ENCODE measurements around the gene ANKRD13C.

DNA sequence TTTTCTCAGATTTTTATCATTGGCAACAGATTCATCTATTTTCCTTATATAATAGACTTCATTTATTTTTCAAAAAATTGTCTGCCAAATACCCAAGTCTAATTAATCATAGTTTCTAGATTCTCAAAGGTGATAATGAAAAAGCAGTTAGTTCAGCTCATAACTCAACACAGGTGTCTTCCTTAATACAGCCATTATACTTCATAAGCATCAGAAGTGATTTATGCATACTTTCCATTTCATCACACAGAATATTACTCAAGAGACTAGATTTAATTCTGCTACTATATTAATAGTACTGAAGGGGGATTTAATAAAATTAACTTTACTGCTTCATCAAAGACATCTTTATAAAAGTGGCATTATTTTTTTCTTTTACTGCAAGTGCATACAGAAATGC is 114.6 kb downstream of the ANKRD13C start:
- TF ChIP-seq, protein P1, sequence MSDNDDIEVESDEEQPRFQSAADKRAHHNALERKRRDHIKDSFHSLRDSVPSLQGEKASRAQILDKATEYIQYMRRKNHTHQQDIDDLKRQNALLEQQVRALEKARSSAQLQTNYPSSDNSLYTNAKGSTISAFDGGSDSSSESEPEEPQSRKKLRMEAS (IDR thresholded peaks at IDR 0.05), result no peak
- TF ChIP-seq GABPA (IDR thresholded peaks at IDR 0.05 in 1 of 2, conservative IDR thresholded peaks at IDR 0.05 in 1 of 2), result no peak
- no peak for TF ChIP-seq YY1 (IDR thresholded peaks at IDR 0.05)
- TF ChIP-seq, protein P2, sequence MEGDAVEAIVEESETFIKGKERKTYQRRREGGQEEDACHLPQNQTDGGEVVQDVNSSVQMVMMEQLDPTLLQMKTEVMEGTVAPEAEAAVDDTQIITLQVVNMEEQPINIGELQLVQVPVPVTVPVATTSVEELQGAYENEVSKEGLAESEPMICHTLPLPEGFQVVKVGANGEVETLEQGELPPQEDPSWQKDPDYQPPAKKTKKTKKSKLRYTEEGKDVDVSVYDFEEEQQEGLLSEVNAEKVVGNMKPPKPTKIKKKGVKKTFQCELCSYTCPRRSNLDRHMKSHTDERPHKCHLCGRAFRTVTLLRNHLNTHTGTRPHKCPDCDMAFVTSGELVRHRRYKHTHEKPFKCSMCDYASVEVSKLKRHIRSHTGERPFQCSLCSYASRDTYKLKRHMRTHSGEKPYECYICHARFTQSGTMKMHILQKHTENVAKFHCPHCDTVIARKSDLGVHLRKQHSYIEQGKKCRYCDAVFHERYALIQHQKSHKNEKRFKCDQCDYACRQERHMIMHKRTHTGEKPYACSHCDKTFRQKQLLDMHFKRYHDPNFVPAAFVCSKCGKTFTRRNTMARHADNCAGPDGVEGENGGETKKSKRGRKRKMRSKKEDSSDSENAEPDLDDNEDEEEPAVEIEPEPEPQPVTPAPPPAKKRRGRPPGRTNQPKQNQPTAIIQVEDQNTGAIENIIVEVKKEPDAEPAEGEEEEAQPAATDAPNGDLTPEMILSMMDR (IDR thresholded peaks at IDR 0.05; ENCODE audit: low read depth, low read length, missing input control), result no peak
- no peak for TF ChIP-seq RAD21 (IDR thresholded peaks at IDR 0.05)
- TF ChIP-seq, protein P3, sequence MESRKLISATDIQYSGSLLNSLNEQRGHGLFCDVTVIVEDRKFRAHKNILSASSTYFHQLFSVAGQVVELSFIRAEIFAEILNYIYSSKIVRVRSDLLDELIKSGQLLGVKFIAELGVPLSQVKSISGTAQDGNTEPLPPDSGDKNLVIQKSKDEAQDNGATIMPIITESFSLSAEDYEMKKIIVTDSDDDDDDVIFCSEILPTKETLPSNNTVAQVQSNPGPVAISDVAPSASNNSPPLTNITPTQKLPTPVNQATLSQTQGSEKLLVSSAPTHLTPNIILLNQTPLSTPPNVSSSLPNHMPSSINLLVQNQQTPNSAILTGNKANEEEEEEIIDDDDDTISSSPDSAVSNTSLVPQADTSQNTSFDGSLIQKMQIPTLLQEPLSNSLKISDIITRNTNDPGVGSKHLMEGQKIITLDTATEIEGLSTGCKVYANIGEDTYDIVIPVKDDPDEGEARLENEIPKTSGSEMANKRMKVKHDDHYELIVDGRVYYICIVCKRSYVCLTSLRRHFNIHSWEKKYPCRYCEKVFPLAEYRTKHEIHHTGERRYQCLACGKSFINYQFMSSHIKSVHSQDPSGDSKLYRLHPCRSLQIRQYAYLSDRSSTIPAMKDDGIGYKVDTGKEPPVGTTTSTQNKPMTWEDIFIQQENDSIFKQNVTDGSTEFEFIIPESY (IDR thresholded peaks at IDR 0.05), result no peak
- no peak for TF ChIP-seq RXRA (IDR thresholded peaks at IDR 0.05)
- TF ChIP-seq, protein P4, sequence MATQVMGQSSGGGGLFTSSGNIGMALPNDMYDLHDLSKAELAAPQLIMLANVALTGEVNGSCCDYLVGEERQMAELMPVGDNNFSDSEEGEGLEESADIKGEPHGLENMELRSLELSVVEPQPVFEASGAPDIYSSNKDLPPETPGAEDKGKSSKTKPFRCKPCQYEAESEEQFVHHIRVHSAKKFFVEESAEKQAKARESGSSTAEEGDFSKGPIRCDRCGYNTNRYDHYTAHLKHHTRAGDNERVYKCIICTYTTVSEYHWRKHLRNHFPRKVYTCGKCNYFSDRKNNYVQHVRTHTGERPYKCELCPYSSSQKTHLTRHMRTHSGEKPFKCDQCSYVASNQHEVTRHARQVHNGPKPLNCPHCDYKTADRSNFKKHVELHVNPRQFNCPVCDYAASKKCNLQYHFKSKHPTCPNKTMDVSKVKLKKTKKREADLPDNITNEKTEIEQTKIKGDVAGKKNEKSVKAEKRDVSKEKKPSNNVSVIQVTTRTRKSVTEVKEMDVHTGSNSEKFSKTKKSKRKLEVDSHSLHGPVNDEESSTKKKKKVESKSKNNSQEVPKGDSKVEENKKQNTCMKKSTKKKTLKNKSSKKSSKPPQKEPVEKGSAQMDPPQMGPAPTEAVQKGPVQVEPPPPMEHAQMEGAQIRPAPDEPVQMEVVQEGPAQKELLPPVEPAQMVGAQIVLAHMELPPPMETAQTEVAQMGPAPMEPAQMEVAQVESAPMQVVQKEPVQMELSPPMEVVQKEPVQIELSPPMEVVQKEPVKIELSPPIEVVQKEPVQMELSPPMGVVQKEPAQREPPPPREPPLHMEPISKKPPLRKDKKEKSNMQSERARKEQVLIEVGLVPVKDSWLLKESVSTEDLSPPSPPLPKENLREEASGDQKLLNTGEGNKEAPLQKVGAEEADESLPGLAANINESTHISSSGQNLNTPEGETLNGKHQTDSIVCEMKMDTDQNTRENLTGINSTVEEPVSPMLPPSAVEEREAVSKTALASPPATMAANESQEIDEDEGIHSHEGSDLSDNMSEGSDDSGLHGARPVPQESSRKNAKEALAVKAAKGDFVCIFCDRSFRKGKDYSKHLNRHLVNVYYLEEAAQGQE (IDR thresholded peaks at IDR 0.05), result no peak
- no peak for TF ChIP-seq TAF1 (conservative IDR thresholded peaks at IDR 0.05)
- no peak for TF ChIP-seq SP1 (IDR thresholded peaks at IDR 0.05)

All from liver (tissue), 3 donors.